Endothelial cell (in vitro differentiated cells): ENCODE data around the gene CRYL1. TPM values are rescaled to one million over a fixed set of nuclear protein-coding genes. Genes with fewer than 3 reads are reported as not detected.

Experiments used
- DNase-seq: peaks from one replicate; pipeline ENCODE4 v3.0.0; 2021; ENCODE audit warnings: low spot score
- H3K27ac Mint-ChIP-seq: one replicate; pipeline ENCODE4 v1.8.0; 2021; ENCODE audit warnings: mixed read lengths, inconsistent platforms; ENCODE audit not compliant: unreplicated experiment
- H3K27me3 Mint-ChIP-seq: one replicate; pipeline ENCODE4 v1.8.0; 2021; ENCODE audit warnings: mild to moderate bottlenecking, moderate library complexity, mixed read lengths, inconsistent platforms; ENCODE audit not compliant: unreplicated experiment
- H3K36me3 Mint-ChIP-seq: one replicate; pipeline ENCODE4 v1.8.0; 2021; ENCODE audit warnings: mild to moderate bottlenecking, low read depth, mixed read lengths, inconsistent platforms; ENCODE audit not compliant: unreplicated experiment
- H3K4me1 Mint-ChIP-seq: one replicate; pipeline ENCODE4 v1.8.0; 2021; ENCODE audit warnings: mild to moderate bottlenecking, mixed read lengths, inconsistent platforms; ENCODE audit not compliant: unreplicated experiment
- H3K4me3 Mint-ChIP-seq: one replicate; pipeline ENCODE4 v1.8.0; 2021; ENCODE audit warnings: mild to moderate bottlenecking, mixed read lengths, inconsistent platforms; ENCODE audit not compliant: unreplicated experiment
- H3K9me3 Mint-ChIP-seq: one replicate; pipeline ENCODE4 v1.8.0; 2021; ENCODE audit warnings: mixed read lengths, inconsistent platforms; ENCODE audit not compliant: unreplicated experiment
- total RNA-seq: library from RNA; stranded (reverse); fragmentation: NEBNext Ultra II Directional; extraction: Animal tissue kit (Norgen Biotek cat#: 25700); gene quantifications from one replicate; pipeline ENCODE4 v1.2.1, GENCODE V29; 2021; ENCODE audit not compliant: unreplicated experiment
- TF ChIP-seq, protein P1 (sequence below): fragments of 200-600 bp; sonication (generic); IDR thresholded peaks from one replicate; pipeline ENCODE4 v1.5.0; 2021; ENCODE audit warnings: antibody characterized with exemption; ENCODE audit not compliant: unreplicated experiment

Gene CRYL1
- total RNA-seq, 1 donor from 2014 or later: 4.8 TPM

DNA sequence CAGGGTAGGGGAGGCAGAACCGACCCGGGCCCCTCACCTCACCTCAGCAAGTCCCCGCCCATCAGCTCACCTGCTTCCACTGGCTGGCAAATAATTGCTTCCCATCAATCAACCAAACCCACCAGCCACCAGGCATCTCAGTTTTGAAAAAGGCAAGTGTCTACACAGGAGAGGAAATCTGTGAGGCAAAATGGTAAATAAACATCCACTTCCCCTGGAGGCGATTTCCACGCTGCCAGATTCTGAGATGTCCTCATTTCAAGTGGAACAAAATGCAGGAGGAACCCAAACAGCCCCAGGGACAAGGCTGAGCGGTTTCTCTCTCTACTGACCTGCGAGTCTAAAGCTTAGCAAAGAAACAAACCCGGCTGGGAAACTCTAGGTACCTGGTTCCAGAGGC, 117.5 kb downstream of the CRYL1 start:
- Mint-ChIP-seq H3K9me3 (no peaks in the 10 kb centered on the region), H3K27me3 (no peaks in the 10 kb centered on the region), H3K36me3 (peaks cover 4% of the 10 kb centered on the region), H3K4me3 (no peak overlapping the region), H3K27ac (no peak overlapping the region), H3K4me1 (peaks cover 21% of the 10 kb centered on the region)
- TF ChIP-seq, protein P1, sequence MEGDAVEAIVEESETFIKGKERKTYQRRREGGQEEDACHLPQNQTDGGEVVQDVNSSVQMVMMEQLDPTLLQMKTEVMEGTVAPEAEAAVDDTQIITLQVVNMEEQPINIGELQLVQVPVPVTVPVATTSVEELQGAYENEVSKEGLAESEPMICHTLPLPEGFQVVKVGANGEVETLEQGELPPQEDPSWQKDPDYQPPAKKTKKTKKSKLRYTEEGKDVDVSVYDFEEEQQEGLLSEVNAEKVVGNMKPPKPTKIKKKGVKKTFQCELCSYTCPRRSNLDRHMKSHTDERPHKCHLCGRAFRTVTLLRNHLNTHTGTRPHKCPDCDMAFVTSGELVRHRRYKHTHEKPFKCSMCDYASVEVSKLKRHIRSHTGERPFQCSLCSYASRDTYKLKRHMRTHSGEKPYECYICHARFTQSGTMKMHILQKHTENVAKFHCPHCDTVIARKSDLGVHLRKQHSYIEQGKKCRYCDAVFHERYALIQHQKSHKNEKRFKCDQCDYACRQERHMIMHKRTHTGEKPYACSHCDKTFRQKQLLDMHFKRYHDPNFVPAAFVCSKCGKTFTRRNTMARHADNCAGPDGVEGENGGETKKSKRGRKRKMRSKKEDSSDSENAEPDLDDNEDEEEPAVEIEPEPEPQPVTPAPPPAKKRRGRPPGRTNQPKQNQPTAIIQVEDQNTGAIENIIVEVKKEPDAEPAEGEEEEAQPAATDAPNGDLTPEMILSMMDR: no peak
- DNase-seq: no peak

DNA sequence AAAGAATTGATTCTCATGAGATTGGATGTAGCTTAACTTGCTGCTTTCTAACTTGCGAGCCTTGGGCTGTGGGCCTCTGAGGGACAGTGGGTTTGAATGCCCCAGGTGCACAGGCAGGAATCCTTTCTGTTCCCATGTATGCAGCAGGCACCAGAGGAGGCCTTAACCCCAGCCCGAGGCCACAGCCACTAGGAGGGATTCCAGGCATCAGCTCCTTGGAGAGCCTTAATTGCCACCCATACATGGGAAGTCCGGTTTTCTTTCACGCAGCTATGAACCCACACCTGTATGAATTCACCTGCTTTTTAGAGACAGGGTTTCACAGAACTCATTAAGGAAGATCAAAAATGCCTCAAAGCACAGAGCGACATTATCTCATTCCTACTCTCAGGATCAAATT, 117.9 kb downstream of the CRYL1 start:
- DNase-seq: no peak
- H3K9me3 Mint-ChIP-seq: no peaks in the 10 kb centered on the region
- no peak overlapping the region for H3K27ac Mint-ChIP-seq
- no peaks in the 10 kb centered on the region for H3K27me3 Mint-ChIP-seq
- H3K36me3 Mint-ChIP-seq: peaks cover 4% of the 10 kb centered on the region
- H3K4me3 Mint-ChIP-seq: no peak overlapping the region
- peaks cover 19% of the 10 kb centered on the region for H3K4me1 Mint-ChIP-seq
- TF ChIP-seq, protein P1: no peak

DNA sequence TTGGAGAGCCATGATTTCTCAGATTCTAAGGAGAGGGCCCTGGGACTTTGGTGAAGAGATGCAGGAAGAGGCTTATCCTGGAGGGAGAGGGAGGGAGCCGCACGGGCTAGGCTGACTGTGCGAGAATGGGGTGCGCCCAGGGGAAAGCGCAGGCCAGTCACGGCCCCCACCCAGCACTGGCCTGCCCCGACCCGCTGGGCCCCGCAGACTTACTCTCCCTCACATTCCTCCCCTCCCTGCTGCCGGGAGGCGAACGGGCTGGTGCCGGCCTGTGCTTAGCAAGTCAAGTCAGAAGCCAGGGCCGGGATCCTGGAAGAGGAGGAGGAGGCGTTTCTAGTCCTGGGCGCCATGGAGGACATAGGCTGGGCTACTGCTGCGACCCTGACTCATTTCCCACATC, 120.0 kb downstream of the CRYL1 start:
- Mint-ChIP-seq H3K4me3 (peak overlapping the region; percentile 80), H3K4me1 (peaks cover 19% of the 10 kb centered on the region), H3K27me3 (peaks cover 5% of the 10 kb centered on the region), H3K9me3 (no peaks in the 10 kb centered on the region), H3K36me3 (peaks cover 4% of the 10 kb centered on the region), H3K27ac (no peak overlapping the region)
- no peak for DNase-seq
- TF ChIP-seq, protein P1: no peak

DNA sequence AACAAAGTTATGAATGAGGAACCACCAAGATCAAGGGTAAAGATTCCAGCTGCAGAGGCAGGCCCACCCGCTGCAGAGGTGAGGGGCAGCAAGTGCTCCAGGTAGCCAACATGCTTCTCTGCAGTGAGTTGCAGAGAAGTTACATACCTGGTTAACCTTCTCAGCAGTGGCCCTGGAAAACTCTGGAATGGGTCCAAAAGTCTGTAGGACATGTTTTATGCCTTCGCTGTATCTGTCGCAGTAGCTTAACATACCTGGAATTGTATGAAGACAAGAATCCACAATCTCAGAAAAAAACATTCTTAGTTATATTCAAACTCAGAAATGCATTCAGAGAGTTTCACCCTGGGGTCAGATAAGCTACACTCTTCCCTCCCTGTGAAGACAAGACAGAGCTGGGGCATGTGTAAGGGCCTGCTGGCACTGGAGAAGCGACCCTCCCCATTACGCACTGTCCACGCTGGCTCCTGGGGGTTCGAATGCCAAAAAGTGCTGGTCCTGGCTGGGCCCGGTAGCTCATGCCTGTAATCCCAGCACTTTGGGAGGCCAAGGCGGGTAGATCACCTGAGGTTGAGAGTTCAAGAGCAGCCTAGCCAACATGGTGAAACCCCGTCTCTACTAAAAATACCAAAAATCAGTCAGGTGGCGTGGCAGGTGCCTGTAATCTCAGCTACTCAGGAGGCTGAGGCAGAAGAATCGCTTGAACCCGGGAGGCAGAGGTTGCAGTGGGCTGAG, 121.0 kb downstream of the CRYL1 start:
- peaks cover 4% of the 10 kb centered on the region for H3K36me3 Mint-ChIP-seq
- peaks cover 19% of the 10 kb centered on the region for H3K4me1 Mint-ChIP-seq
- no peak overlapping the region for H3K27ac Mint-ChIP-seq
- peaks cover 6% of the 10 kb centered on the region for H3K27me3 Mint-ChIP-seq
- TF ChIP-seq, protein P1: no peak
- no peak overlapping the region for H3K4me3 Mint-ChIP-seq
- H3K9me3 Mint-ChIP-seq: no peaks in the 10 kb centered on the region
- DNase-seq: no peak

DNA sequence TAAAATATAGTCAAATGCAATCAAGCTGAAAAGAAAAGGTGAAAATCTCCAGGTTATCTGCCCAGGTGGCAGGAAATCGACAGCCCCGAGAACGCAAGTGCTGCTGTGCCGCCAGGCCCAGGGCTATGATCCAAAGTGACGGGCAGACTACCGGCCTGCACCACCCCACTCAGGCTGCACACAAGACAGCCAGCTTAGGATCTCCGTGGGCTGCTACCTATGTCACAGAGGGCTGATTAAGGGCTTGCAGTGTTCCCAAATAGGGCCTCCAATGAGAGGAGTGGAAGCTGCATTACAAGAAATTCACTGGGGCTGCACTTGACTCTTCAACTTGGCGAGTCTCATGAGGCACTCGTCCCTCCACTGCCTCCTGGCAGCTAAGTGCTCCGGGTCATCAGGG, 121.8 kb downstream of the CRYL1 start:
- H3K4me1 Mint-ChIP-seq: peaks cover 19% of the 10 kb centered on the region
- no peaks in the 10 kb centered on the region for H3K9me3 Mint-ChIP-seq
- TF ChIP-seq, protein P1: no peak
- peaks cover 4% of the 10 kb centered on the region for H3K36me3 Mint-ChIP-seq
- peaks cover 10% of the 10 kb centered on the region for H3K27me3 Mint-ChIP-seq
- no peak for DNase-seq
- H3K4me3 Mint-ChIP-seq: no peak overlapping the region
- H3K27ac Mint-ChIP-seq: no peak overlapping the region
